ENCODE results near the gene ZC3H6.

The ZC3H6 gene

DNA sequence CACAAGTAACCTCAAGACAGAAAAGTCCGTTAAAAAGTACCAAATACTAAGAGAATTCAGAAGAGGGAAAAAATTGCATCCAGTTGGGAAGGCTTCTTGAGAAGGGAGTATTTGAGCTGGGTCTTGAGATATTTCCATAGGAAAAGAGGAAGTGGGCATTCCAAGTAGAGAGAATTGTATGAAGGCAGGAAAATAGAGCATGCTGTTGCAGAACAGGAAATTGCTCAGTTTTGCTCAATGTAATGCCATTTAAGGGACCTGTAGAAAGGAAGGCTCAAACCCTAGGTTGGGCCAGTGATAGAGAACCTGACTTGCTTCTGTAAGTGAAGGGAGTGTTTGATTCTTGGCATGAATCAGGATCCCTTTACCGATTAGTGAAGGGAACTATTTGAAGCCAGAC lies 19.5 kb upstream of the ZC3H6 start:
- 93 to 96% methylated on average over 2 of the region's 2 CpGs for WGBS, 2 experiments
- Histone ChIP-seq H3K4me1 (ENCODE audit: control insufficient read depth, insufficient read depth, low read length) (peaks cover 5% of the 10 kb centered on the region), H3K27me3 (ENCODE audit: control insufficient read depth, insufficient read depth, low read length, poor library complexity, severe bottlenecking) (no peaks in the 10 kb centered on the region), H3K4me3 (ENCODE audit: insufficient read depth, low read depth, low read length) (no peak overlapping the region), H3K27ac (ENCODE audit: insufficient read depth, low read depth, low read length, poor library complexity, severe bottlenecking) (no peak overlapping the region), H3K36me3 (ENCODE audit: control insufficient read depth, insufficient read depth, low read length) (no peaks in the 10 kb centered on the region), H3K9me3 (ENCODE audit: control insufficient read depth, low read length) (no peaks in the 10 kb centered on the region)

DNA sequence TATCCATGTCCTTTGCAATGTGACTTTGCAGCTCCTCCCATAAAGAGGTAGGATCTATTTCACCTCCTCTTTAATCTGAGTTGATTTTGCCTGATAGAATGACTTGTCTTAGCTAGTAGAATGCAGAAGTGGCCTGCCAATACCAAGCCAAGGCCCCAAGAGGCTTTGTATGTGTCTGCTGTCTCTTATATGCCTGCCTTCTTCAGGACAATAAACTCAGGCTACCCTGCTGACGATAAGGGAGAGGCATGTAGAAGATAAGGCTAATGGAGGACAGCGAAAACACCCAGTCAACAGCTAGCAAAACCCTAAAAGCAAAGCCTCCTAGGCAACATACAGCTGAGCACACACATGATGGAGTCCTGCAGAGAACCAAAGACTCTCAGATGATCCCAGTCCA lies 18.7 kb upstream of the ZC3H6 start:
- Histone ChIP-seq H3K36me3 (ENCODE audit: control insufficient read depth, insufficient read depth, low read length) (no peaks in the 10 kb centered on the region), H3K27me3 (ENCODE audit: control insufficient read depth, insufficient read depth, low read length, poor library complexity, severe bottlenecking) (no peaks in the 10 kb centered on the region), H3K4me1 (ENCODE audit: control insufficient read depth, insufficient read depth, low read length) (peaks cover 5% of the 10 kb centered on the region), H3K9me3 (ENCODE audit: control insufficient read depth, low read length) (no peaks in the 10 kb centered on the region), H3K4me3 (ENCODE audit: insufficient read depth, low read depth, low read length) (no peak overlapping the region), H3K27ac (ENCODE audit: insufficient read depth, low read depth, low read length, poor library complexity, severe bottlenecking) (no peak overlapping the region)
- WGBS, 2 experiments, result 72 to 92% methylated on average over 2 of the region's 2 CpGs

DNA sequence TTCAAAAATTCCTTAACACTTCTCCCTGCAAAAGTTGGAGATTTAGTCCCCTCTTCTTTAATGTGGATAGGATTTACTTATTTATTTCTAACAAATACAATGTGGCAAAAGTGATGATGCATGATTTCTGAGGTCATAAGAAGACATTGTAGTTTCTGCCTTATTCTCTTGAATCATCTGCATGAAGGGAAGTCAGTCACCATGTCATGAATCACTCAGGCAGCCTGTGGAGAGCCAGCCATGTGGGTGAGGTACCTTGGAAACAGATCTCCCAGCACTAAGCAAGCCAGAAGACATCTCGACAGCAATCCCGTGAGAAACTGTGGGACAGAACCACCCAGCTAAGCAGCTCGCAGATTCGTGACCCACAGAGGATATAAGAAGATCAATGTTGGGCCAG lies 17.8 kb upstream of the ZC3H6 start:
- H3K9me3 ChIP-seq (ENCODE audit: control insufficient read depth, low read length), result no peaks in the 10 kb centered on the region
- no peaks in the 10 kb centered on the region for H3K27me3 ChIP-seq (ENCODE audit: control insufficient read depth, insufficient read depth, low read length, poor library complexity, severe bottlenecking)
- 81 to 82% methylated on average over 4 of the region's 4 CpGs for WGBS, 2 experiments
- H3K4me1 ChIP-seq (ENCODE audit: control insufficient read depth, insufficient read depth, low read length), result peaks cover 5% of the 10 kb centered on the region
- H3K27ac ChIP-seq (ENCODE audit: insufficient read depth, low read depth, low read length, poor library complexity, severe bottlenecking), result no peak overlapping the region
- no peak overlapping the region for H3K4me3 ChIP-seq (ENCODE audit: insufficient read depth, low read depth, low read length)
- no peaks in the 10 kb centered on the region for H3K36me3 ChIP-seq (ENCODE audit: control insufficient read depth, insufficient read depth, low read length)

DNA sequence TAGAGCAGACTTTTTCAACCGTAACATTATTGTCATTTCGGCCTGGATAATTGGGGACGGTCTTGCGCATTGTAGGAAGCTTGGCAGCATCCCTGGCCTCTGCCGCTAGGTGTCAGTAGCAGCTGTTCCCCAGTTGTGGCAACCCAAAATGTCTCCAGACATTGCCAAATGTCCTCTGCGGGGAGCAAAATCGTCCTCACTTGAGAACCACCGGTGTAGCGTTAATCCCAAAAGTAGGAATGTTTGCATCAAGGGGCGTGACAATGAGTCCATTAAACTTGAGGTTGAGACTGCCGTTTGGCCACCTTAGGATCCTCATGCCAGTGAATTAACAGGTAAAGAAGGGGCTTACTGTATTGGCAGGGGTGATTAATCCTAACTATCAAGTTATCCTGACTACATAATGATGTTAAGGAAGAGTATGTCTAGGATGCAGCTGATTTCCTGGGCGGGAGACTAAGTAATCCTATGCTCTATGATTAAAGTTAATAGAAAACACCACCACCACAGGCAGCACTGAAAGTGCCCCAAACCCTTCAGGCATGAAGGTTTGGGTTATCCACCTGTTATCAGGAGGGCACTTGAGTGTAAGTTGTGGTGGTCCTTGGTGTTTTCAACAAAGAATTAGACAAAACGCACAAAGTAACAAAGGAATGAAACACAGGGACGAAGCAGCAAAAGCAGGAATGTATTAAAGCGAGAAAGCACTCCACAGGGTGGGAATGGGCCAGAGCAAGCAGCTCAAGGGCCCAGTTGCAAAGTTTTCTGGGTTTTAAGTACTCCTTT lies 15.7 kb upstream of the ZC3H6 start:
- no peaks in the 10 kb centered on the region for H3K4me1 ChIP-seq (ENCODE audit: control insufficient read depth, insufficient read depth, low read length)
- H3K27me3 ChIP-seq (ENCODE audit: control insufficient read depth, insufficient read depth, low read length, poor library complexity, severe bottlenecking), result no peaks in the 10 kb centered on the region
- no peak overlapping the region for H3K4me3 ChIP-seq (ENCODE audit: insufficient read depth, low read depth, low read length)
- H3K36me3 ChIP-seq (ENCODE audit: control insufficient read depth, insufficient read depth, low read length), result no peaks in the 10 kb centered on the region
- 34% methylated on average over 14 to 15 of the region's 15 CpGs for WGBS, 2 experiments
- H3K9me3 ChIP-seq (ENCODE audit: control insufficient read depth, low read length), result no peaks in the 10 kb centered on the region
- no peak overlapping the region for H3K27ac ChIP-seq (ENCODE audit: insufficient read depth, low read depth, low read length, poor library complexity, severe bottlenecking)

DNA sequence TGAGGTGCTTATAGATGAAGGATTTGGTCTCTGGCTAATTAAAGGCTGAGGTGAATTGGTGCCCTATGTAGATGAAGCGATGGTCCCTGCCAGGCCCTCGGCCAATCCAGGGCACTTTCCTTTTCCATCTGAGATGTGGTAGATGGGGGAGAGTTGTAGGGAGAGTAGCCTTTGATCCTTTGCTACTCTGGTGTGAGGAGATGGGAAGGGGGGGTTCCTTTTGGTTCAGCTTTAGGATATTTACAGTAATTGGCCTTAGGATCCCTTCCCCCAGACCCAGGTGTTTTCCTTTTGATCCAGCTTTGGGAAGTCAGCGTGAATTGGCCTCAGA lies 15.1 kb upstream of the ZC3H6 start:
- no peaks in the 10 kb centered on the region for H3K36me3 ChIP-seq (ENCODE audit: control insufficient read depth, insufficient read depth, low read length)
- H3K27ac ChIP-seq (ENCODE audit: insufficient read depth, low read depth, low read length, poor library complexity, severe bottlenecking), result no peak overlapping the region
- no peak overlapping the region for H3K4me3 ChIP-seq (ENCODE audit: insufficient read depth, low read depth, low read length)
- no peaks in the 10 kb centered on the region for H3K9me3 ChIP-seq (ENCODE audit: control insufficient read depth, low read length)
- no peaks in the 10 kb centered on the region for H3K27me3 ChIP-seq (ENCODE audit: control insufficient read depth, insufficient read depth, low read length, poor library complexity, severe bottlenecking)
- H3K4me1 ChIP-seq (ENCODE audit: control insufficient read depth, insufficient read depth, low read length), result no peaks in the 10 kb centered on the region
- WGBS, 2 experiments, result 92 to 93% methylated on average over 3 of the region's 3 CpGs

DNA sequence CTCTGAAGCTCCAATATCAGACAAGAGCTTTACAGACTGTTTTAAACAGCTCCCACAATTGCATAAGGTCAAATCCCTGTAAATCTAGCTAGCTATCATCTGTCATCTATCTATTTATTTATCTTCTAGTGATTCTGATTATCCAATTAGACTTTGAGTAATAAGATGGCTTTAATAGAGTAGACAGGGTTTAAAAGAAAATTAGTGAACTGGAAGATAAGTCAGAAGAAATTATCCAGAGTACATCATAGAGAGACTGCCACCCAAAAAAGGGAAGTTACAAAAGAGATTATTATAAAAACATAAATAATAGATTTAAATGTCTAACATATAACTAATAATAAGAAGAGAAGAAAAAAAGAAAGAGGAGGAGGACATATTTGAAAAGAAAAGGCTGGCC lies 12.5 kb upstream of the ZC3H6 start:
- Histone ChIP-seq H3K27me3 (ENCODE audit: control insufficient read depth, insufficient read depth, low read length, poor library complexity, severe bottlenecking) (no peaks in the 10 kb centered on the region), H3K4me3 (ENCODE audit: insufficient read depth, low read depth, low read length) (no peak overlapping the region), H3K9me3 (ENCODE audit: control insufficient read depth, low read length) (no peaks in the 10 kb centered on the region), H3K4me1 (ENCODE audit: control insufficient read depth, insufficient read depth, low read length) (no peaks in the 10 kb centered on the region), H3K27ac (ENCODE audit: insufficient read depth, low read depth, low read length, poor library complexity, severe bottlenecking) (no peak overlapping the region), H3K36me3 (ENCODE audit: control insufficient read depth, insufficient read depth, low read length) (no peaks in the 10 kb centered on the region)

DNA sequence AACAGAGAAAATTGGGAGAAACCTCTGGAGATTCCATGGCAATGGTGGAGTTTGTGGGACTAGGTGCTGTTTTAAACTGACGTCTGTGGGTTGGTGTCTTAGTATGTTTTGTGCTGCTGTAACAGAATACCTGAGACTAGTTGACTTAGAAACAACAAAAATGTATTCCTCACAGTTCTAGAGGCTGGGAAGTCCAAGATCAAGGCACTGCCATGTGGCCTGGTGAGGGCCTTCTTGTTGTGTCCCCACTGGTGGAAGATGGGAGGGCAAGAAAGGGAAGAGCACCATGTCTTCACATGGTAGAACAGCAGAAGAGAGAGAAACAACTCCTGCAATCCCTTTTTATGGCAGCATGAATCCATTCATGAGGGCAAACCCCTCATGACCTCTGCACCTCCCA lies 6.8 kb upstream of the ZC3H6 start:
- H3K4me3 ChIP-seq (ENCODE audit: insufficient read depth, low read depth, low read length), result no peak overlapping the region
- no peaks in the 10 kb centered on the region for H3K9me3 ChIP-seq (ENCODE audit: control insufficient read depth, low read length)
- 85 to 92% methylated on average over 1 of the region's 1 CpG for WGBS, 2 experiments
- H3K36me3 ChIP-seq (ENCODE audit: control insufficient read depth, insufficient read depth, low read length), result no peaks in the 10 kb centered on the region
- no peaks in the 10 kb centered on the region for H3K27me3 ChIP-seq (ENCODE audit: control insufficient read depth, insufficient read depth, low read length, poor library complexity, severe bottlenecking)
- no peak overlapping the region for H3K27ac ChIP-seq (ENCODE audit: insufficient read depth, low read depth, low read length, poor library complexity, severe bottlenecking)
- H3K4me1 ChIP-seq (ENCODE audit: control insufficient read depth, insufficient read depth, low read length), result no peaks in the 10 kb centered on the region

DNA sequence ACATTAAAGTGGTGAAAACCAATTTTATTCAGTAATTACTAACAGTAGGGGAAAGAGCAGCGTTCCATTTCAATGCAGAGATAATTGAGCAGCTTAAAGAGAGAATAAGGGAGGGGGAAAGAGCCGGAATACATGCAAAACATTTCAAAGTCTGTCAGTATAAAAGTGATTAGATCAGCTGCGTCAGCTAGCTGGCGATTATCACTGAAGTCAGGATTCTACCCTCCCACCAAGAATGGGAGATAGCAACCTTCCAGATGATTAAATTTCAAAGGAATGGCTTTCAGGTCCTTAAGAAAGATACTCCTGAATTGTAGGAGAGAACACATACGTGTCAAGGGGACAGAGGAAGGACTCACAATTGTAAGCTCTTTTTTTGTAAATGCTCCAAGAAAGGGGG lies 2.7 kb upstream of the ZC3H6 start:
- Histone ChIP-seq H3K9me3 (ENCODE audit: control insufficient read depth, low read length) (no peaks in the 10 kb centered on the region), H3K4me3 (ENCODE audit: insufficient read depth, low read depth, low read length) (no peak overlapping the region), H3K27ac (ENCODE audit: insufficient read depth, low read depth, low read length, poor library complexity, severe bottlenecking) (no peak overlapping the region), H3K36me3 (ENCODE audit: control insufficient read depth, insufficient read depth, low read length) (no peaks in the 10 kb centered on the region), H3K27me3 (ENCODE audit: control insufficient read depth, insufficient read depth, low read length, poor library complexity, severe bottlenecking) (no peaks in the 10 kb centered on the region), H3K4me1 (ENCODE audit: control insufficient read depth, insufficient read depth, low read length) (no peaks in the 10 kb centered on the region)
- 86 to 89% methylated on average over 5 of the region's 5 CpGs for WGBS, 2 experiments

DNA sequence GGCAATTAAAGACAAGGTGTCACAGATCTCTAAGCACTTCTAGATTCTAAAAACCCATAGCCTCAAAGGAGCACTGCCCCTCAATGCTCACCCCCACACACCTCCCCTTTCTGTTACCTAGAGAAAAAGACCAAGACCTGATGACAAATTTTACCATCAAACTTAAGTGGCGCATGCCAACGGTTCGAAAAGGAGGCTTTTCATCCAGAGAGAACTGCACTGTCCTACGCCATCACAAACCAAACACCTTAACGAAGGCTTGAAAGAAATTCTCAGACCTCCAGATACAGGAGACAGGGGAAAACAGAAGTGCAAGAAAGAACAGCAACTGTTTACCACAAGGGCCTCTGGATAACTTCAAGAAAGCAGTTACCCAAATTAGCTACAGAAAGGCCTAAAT lies 2.0 kb upstream of the ZC3H6 start:
- Histone ChIP-seq H3K27me3 (ENCODE audit: control insufficient read depth, insufficient read depth, low read length, poor library complexity, severe bottlenecking) (no peaks in the 10 kb centered on the region), H3K27ac (ENCODE audit: insufficient read depth, low read depth, low read length, poor library complexity, severe bottlenecking) (no peak overlapping the region), H3K36me3 (ENCODE audit: control insufficient read depth, insufficient read depth, low read length) (no peaks in the 10 kb centered on the region), H3K4me3 (ENCODE audit: insufficient read depth, low read depth, low read length) (no peak overlapping the region), H3K9me3 (ENCODE audit: control insufficient read depth, low read length) (no peaks in the 10 kb centered on the region), H3K4me1 (ENCODE audit: control insufficient read depth, insufficient read depth, low read length) (no peaks in the 10 kb centered on the region)
- 92% methylated on average over 5 of the region's 5 CpGs for WGBS, 2 experiments

DNA sequence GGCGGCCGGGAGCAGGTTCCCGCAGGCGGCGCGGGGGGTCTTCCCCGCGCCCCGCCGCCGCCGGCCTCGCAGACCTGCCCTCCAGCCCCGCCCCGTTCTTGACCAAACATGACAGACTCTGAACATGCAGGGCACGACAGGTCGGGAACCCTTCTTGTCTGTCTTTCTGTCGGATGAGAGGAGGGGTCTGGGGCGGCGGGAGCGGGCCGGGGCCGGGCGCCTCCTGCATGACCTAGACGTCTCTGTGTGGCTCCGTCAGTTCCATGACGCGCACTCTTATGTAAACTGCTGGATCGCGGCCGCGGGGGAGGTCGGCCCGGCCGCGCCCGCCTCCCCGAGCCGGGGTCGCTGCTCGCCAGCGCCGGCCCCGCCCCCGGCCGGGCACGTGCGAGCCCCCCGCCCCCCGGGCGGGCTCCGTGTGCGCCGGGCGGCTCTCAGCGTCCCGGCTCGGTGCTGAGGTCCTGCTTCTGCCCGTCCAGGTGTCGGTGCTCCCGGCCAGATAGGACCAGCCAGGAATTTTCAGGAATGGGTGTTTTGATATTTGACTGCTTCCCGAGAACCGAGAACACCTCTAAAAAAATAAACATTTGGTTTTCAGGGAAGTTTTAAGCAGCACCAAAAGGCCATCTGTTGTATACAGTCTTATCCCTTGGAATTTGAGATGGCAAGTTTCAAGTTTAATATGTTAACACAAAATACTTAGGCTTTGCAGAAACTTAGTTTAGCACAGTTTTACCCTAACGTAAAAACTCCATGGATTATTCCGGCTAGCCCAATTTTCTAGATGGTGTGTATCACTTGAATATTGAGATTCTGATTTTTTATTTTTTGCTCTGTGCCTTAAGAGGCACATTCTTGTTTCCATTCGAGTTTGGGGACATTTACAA lies 733 bp downstream of the ZC3H6 start:
- no peaks in the 10 kb centered on the region for H3K36me3 ChIP-seq (ENCODE audit: control insufficient read depth, insufficient read depth, low read length)
- WGBS, 2 experiments, result 2% methylated on average over 65 to 66 of the region's 66 CpGs
- H3K4me1 ChIP-seq (ENCODE audit: control insufficient read depth, insufficient read depth, low read length), result no peaks in the 10 kb centered on the region
- H3K27me3 ChIP-seq (ENCODE audit: control insufficient read depth, insufficient read depth, low read length, poor library complexity, severe bottlenecking), result no peaks in the 10 kb centered on the region
- H3K4me3 ChIP-seq (ENCODE audit: insufficient read depth, low read depth, low read length), result peak overlapping the region; percentile 97
- H3K9me3 ChIP-seq (ENCODE audit: control insufficient read depth, low read length), result no peaks in the 10 kb centered on the region
- peak overlapping the region; percentile 100 for H3K27ac ChIP-seq (ENCODE audit: insufficient read depth, low read depth, low read length, poor library complexity, severe bottlenecking)
